22Rv1 (cell line): ENCODE results near the gene OR4Q3.
"Not testable (repeated sequence)": the region's sequence is repeated elsewhere in the genome, so short reads cannot be mapped to it uniquely, and the experiment has no call there.

ENCODE experiments used
- H3K27ac ChIP-seq: fragments of 450-650 bp; 2 replicates; pipeline ENCODE4 v1.5.1; 2017
- ZFX ChIP-seq: fragments of 450-650 bp; IDR thresholded peaks from 2 replicates; pipeline ENCODE4 v1.6.1; 2017; ENCODE audit warnings: antibody characterized with exemption, borderline replicate concordance
- TF ChIP-seq, protein P1 (sequence below): fragments of 450-650 bp; IDR thresholded peaks from 2 replicates; pipeline ENCODE4 v1.5.1; 2017; ENCODE audit warnings: mild to moderate bottlenecking

Gene OR4Q3

DNA sequence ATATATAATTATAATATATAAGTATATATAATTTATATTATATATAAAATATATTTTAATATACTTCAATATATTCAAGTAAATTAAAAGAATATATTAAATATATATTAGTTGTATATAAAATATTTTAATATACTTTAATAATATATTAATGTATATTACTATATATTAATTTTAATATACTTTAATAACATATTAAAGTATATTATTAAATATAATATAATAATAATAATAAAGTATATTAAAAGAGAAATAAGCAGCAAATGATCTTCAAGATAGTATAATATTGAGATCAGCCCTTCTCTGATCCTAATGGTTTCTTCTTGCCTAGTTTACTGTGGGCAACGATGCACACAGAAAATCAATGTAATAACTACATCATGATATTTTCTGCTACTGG, 32.2 kb downstream of the OR4Q3 start:
- TF ChIP-seq, protein P1, sequence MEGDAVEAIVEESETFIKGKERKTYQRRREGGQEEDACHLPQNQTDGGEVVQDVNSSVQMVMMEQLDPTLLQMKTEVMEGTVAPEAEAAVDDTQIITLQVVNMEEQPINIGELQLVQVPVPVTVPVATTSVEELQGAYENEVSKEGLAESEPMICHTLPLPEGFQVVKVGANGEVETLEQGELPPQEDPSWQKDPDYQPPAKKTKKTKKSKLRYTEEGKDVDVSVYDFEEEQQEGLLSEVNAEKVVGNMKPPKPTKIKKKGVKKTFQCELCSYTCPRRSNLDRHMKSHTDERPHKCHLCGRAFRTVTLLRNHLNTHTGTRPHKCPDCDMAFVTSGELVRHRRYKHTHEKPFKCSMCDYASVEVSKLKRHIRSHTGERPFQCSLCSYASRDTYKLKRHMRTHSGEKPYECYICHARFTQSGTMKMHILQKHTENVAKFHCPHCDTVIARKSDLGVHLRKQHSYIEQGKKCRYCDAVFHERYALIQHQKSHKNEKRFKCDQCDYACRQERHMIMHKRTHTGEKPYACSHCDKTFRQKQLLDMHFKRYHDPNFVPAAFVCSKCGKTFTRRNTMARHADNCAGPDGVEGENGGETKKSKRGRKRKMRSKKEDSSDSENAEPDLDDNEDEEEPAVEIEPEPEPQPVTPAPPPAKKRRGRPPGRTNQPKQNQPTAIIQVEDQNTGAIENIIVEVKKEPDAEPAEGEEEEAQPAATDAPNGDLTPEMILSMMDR, result no peak
- no peak for TF ChIP-seq ZFX

GRCh38 chr14:19785848-19786247, 42.5 kb downstream of the OR4Q3 start:
- H3K27ac ChIP-seq, result not testable (repeated sequence)

More for the DNA sequence above, 32.2 kb downstream of the OR4Q3 start:
- no peak overlapping the region for H3K27ac ChIP-seq

DNA sequence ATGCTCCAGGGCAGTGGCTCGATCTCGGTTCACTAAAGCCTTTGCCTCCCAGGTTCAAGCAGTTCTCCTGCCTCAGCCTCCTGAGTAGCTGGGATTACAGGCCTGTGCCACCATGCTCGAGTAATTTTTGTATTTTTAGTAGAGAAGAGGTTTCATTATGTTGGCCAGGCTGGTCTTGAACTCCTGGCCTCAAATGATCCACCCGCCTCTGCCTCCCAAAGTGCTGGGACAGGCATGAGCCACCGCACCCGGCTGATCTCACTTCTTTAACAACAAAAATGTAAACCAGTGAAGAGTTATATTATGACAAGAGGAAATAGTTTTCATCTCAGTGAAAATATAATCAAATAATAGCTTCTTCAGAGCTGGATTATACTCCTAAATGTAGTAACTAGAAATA, 43.9 kb downstream of the OR4Q3 start:
- H3K27ac ChIP-seq, result not testable (repeated sequence)

GRCh38 chr14:19788150-19788549, 44.8 kb downstream of the OR4Q3 start:
- H3K27ac ChIP-seq, result not testable (repeated sequence)

DNA sequence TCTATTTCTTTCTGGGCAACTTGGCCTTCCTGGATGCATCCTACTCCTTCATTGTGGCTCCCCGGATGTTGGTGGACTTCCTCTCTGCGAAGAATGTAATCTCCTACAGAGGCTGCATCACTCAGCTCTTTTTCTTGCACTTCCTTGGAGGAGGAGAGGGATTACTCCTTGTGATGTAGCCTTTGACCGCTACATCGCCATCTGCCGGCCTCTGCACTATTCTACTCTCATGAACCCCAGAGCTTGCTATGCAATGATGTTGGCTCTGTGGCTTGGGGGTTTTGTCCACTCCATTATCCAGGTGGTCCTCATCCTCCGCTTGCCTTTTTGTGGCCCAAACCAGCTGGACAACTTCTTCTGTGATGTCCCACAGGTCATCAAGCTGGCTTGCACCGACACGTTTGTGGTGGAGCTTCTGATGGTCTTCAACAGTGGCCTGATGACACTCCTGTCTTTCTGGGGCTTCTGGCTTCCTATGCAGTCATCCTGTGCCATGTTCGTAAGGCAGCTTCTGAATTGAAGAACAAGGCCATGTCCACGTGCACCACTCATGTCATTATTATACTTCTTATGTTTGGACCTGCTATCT, 53.2 kb downstream of the OR4Q3 start:
- not testable (repeated sequence) for H3K27ac ChIP-seq
